ENCODE measurements around the gene HMCN2. TPM values are rescaled to one million over a fixed set of nuclear protein-coding genes. Genes with fewer than 3 reads are reported as not detected.

Gene HMCN2
- total and polyA plus RNA-seq, 8 donors, result 0.31 to 3.9 (median 0.68) TPM

DNA sequence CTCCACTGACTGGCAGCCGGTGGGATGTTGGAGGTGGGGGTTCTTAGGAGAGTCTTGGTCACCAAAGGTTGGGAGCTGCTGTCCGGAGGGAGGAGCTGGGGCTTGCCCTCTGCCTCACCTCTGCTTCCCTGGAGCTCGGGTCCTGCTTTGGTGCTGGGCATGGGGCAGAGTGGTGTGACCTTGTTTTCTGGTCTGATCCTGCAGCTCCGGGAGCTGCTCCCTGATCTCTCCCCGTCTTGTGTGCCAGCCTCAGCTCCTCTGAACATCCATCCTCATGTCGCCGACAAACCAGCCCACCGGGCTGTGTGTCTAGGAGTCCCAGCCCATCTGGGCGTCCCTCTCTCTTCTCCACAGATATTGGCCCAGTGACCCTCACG is 18.7 kb downstream of the HMCN2 start:
- Histone ChIP-seq H3K27me3 (peaks cover 0 to 21% of the 10 kb centered on the region in 2 donors), H3K4me1 (peaks cover 0 to 9% of the 10 kb centered on the region in 2 donors), H3K27ac (no peak overlapping the region), H3K9me3 (no peaks in the 10 kb centered on the region), H3K4me3 (no peak overlapping the region), H3K36me3 (no peaks in the 10 kb centered on the region)
- ATAC-seq (no peak), DNase-seq (no peak)
- TF ChIP-seq, protein P1, sequence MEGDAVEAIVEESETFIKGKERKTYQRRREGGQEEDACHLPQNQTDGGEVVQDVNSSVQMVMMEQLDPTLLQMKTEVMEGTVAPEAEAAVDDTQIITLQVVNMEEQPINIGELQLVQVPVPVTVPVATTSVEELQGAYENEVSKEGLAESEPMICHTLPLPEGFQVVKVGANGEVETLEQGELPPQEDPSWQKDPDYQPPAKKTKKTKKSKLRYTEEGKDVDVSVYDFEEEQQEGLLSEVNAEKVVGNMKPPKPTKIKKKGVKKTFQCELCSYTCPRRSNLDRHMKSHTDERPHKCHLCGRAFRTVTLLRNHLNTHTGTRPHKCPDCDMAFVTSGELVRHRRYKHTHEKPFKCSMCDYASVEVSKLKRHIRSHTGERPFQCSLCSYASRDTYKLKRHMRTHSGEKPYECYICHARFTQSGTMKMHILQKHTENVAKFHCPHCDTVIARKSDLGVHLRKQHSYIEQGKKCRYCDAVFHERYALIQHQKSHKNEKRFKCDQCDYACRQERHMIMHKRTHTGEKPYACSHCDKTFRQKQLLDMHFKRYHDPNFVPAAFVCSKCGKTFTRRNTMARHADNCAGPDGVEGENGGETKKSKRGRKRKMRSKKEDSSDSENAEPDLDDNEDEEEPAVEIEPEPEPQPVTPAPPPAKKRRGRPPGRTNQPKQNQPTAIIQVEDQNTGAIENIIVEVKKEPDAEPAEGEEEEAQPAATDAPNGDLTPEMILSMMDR (IDR thresholded peaks at IDR 0.05), result no peak
- intact Hi-C loops (cut with DNase I), result no loop called here

DNA sequence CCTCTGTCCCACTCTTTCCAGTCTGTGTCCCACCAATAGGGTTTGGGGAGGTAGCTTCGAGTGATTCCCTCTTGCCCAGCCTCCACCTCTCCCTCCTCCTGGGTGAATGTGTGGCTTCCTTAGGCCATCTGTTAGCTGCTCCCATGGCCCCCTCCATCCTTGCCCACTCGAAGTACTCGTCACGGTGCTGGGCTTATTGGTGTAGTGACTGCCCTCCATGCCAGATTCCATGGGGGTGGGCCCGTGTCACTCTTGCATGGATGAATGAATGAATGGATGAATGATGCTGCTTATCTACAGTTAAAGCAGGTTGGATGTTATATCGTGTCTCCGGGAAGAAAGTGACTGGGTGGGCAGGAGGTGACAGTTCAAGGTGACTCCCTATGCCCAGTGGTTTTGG is 19.1 kb downstream of the HMCN2 start:
- Histone ChIP-seq H3K27ac (no peak overlapping the region), H3K4me3 (no peak overlapping the region), H3K9me3 (no peaks in the 10 kb centered on the region), H3K36me3 (no peaks in the 10 kb centered on the region), H3K27me3 (peaks cover 0 to 24% of the 10 kb centered on the region in 2 donors), H3K4me1 (peaks cover 0 to 9% of the 10 kb centered on the region in 2 donors)
- ATAC-seq (no peak), DNase-seq (no peak)
- TF ChIP-seq, protein P1 (IDR thresholded peaks at IDR 0.05), result no peak
- intact Hi-C loops (cut with DNase I), result no loop called here

DNA sequence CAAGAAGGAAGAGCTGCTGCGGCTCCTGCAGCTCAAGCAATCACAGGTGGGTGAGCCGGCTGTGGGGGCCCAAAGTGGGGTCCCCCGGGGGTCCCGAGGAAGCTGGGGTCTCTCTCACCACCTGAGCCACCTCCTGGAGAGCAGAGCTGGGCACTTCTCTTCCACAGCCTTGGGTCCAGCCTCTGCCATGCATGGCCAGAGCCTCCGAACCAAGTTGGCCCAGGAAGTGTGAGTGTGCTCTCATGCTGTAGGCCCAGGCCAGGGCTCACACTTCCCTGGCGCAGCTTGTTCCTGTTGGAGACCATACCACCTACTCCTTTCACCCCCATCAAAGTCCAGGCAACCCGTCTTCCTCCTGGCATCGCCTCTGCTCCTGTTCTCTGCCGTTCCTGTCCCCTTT is 19.7 kb downstream of the HMCN2 start:
- no peaks in the 10 kb centered on the region for H3K9me3 ChIP-seq
- DNase-seq (no peak), ATAC-seq (no peak)
- no peak overlapping the region for H3K4me3 ChIP-seq
- H3K4me1 ChIP-seq, result peaks cover 0 to 9% of the 10 kb centered on the region in 2 donors
- TF ChIP-seq, protein P1 (IDR thresholded peaks at IDR 0.05), result no peak
- intact Hi-C loops (cut with DNase I), result no loop called here
- no peaks in the 10 kb centered on the region for H3K36me3 ChIP-seq
- H3K27ac ChIP-seq, result peak overlapping the region in 1 of 2 donors; percentile 71
- peaks cover 0 to 30% of the 10 kb centered on the region in 2 donors for H3K27me3 ChIP-seq

DNA sequence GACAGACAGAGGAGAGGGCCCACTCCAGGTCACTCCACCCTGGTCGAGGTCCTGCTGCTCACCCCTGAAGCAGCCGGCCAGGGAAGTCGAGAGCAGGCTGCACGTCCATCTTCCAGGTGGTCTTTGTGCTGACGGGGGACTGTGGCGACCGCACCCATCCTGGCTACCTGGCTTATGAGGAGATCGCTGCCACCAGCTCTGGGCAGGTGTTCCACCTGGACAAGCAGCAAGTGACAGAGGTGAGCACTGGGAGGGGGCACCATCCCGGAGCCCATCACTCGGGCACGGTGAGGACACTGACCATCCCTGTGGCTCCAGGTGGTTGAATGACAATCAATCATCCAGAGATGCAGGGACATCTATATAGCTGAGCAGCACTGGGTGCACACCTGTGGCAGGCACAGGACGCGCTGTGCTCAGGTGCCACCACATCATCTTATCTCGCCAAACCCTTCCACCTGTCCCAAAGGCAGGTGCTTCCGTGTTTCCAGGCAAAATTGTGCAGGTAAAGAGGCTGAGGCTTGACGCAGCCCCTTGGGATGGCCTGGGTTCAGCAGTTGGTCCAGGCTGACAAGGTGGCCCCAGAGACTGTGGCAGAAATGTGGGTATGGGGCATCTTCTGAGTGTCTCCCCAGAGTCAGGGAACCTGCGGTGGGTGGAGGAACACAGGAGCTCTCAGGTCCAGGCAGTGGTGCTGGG is 20.7 kb downstream of the HMCN2 start:
- no peaks in the 10 kb centered on the region for H3K9me3 ChIP-seq
- H3K4me1 ChIP-seq, result peaks cover 3 to 9% of the 10 kb centered on the region in 2 donors
- TF ChIP-seq, protein P1 (IDR thresholded peaks at IDR 0.05), result no peak
- H3K36me3 ChIP-seq, result no peaks in the 10 kb centered on the region
- DNase-seq (no peak), ATAC-seq (no peak)
- intact Hi-C loops (cut with DNase I), result no loop called here
- H3K4me3 ChIP-seq, result no peak overlapping the region
- H3K27ac ChIP-seq, result peak overlapping the region in 1 of 2 donors; percentile 71
- peaks cover 0 to 32% of the 10 kb centered on the region in 2 donors for H3K27me3 ChIP-seq

DNA sequence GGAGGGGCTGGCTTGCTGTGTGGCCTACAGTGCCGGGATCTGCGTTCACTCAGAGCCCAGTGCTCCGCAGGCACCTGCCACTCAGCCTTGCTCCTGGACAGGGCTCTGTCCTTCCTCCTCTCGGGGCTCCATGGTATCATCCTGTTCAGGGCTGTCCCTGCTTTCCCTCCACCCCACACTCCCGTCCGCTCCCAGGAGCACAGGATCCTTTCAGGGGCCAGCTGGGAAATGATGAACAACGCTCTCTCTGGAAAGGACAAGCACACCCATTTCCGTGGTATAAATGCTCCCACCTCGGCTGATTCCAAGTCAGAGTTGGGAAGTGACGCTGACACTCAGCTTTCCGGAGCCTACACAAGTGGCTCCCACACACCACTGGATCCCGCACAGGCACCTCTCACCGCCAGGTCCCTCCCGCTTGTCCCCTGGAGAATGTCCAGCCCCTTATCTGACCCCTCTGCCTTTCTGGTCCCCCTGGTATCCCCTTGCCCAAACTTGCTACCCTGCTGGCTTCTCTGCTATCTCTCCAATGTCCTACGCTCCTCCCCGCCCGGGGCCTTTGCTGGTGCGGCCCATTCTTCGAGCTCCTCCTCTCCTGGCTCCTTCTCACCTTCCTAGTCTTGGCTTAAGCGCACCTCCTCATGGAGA is 21.3 kb downstream of the HMCN2 start:
- intact Hi-C loops (cut with DNase I), result no loop called here
- no peak for ATAC-seq
- no peaks in the 10 kb centered on the region for H3K9me3 ChIP-seq
- peaks cover 0 to 32% of the 10 kb centered on the region in 2 donors for H3K27me3 ChIP-seq
- H3K36me3 ChIP-seq, result no peaks in the 10 kb centered on the region
- H3K4me1 ChIP-seq, result peaks cover 8 to 9% of the 10 kb centered on the region in 2 donors
- H3K4me3 ChIP-seq, result no peak overlapping the region
- H3K27ac ChIP-seq, result peak overlapping the region in 1 of 2 donors; percentile 71
- TF ChIP-seq, protein P1 (IDR thresholded peaks at IDR 0.05), result no peak
- no peak for DNase-seq

Measured in left lung (tissue), 10 donors.